ENCODE measurements around the gene DAND5. TPM values are rescaled to one million over a fixed set of nuclear protein-coding genes. Genes with fewer than 3 reads are reported as not detected.
A peak's percentile ranks its signal among the peaks of the same experiment; 100 is the strongest.

DAND5 gene
- total and polyA plus RNA-seq, 2 of the 13 experiments (the other 11 are each of a cell fraction or from before 2014, with no cell fraction given): 0.04 TPM; not detected in 1

DNA sequence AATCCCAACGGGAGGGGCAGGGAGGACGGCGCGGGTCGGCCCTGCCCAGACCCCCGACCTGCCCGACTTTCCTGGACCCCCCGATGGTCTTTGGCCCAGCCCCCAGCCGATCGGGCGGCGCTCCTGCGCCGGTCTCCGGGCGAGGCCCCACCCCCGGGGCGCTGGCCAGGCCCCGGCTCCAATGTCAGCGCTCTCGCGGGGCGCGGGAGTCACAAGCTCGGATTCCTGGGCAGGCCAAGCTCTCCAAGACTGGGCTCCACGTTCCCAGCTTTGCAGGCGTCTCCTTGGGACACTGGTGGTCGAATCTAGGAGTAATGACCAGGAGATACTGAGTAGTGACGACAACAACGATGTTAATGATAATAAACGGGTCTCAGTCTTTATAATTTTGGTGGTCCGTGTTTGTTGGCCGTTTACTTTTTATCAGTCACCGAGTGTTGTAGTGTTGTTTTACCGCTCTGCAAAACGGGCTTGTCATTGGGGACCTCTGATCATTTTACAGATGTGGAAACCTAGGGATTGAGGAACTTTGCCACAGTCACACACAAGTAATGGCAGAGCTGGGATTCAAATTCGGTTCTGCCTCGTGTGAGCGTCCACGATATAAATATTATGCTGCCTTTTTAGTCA is 23.2 kb upstream of the DAND5 start (continued):
- TF ChIP-seq HDAC6 (IDR thresholded peaks at IDR 0.05; ENCODE audit: low read depth, low read length) (no peak), FOXA3 (CRISPR knock-in tag; IDR thresholded peaks at IDR 0.05) (0 out of 2 replicates have a peak, but pooled peaks have one; percentile 6), XRCC5 (optimal IDR thresholded peaks at IDR 0.05; ENCODE audit: low read length) (no peak), PCBP1 (IDR thresholded peaks at IDR 0.05; ENCODE audit: borderline replicate concordance, low read depth, low read length) (no peak), ZNF441 (CRISPR knock-in tag; IDR thresholded peaks at IDR 0.05; ENCODE audit: borderline replicate concordance) (no peak), ZHX2 (IDR thresholded peaks at IDR 0.05; ENCODE audit: low read depth) (no peak), ZHX2 (CRISPR knock-in tag; IDR thresholded peaks at IDR 0.05; ENCODE audit: borderline replicate concordance) (no peak), ZIK1 (CRISPR knock-in tag; IDR thresholded peaks at IDR 0.05; ENCODE audit: borderline replicate concordance, low read depth) (no peak; the same call in 1 of the 2 replicates), RORA (CRISPR knock-in tag; IDR thresholded peaks at IDR 0.05) (peak; percentile 63; the same call in 1 of the 2 replicates), NFRKB (IDR thresholded peaks at IDR 0.05) (no peak), ZNF567 (CRISPR knock-in tag; IDR thresholded peaks at IDR 0.05; ENCODE audit: borderline replicate concordance) (no peak), ZFY (CRISPR knock-in tag; IDR thresholded peaks at IDR 0.05) (peak; percentile 45), HOXA9 (CRISPR knock-in tag; IDR thresholded peaks at IDR 0.05; ENCODE audit: borderline replicate concordance) (no peak), CREB1 (IDR thresholded peaks at IDR 0.05) (peak; percentile 64), CREB1 (CRISPR knock-in tag; IDR thresholded peaks at IDR 0.05) (no peak), ZNF850 (CRISPR knock-in tag; conservative IDR thresholded peaks at IDR 0.05) (0 out of 2 replicates have a peak, but pooled peaks have one; percentile 5), EED (CRISPR knock-in tag; IDR thresholded peaks at IDR 0.05) (no peak), MED8 (CRISPR knock-in tag; IDR thresholded peaks at IDR 0.05; ENCODE audit: insufficient replicate concordance) (peak; percentile 6), ZNF552 (CRISPR knock-in tag; IDR thresholded peaks at IDR 0.05; ENCODE audit: borderline replicate concordance) (no peak), KAT7 (CRISPR knock-in tag; IDR thresholded peaks at IDR 0.05; ENCODE audit: borderline replicate concordance) (0 out of 2 replicates have a peak, but pooled peaks have one; percentile 10), ZFP62 (CRISPR knock-in tag; IDR thresholded peaks at IDR 0.05) (no peak), MYNN (CRISPR knock-in tag; IDR thresholded peaks at IDR 0.05; ENCODE audit: low read depth) (no peak), ZNF136 (CRISPR knock-in tag; IDR thresholded peaks at IDR 0.05; ENCODE audit: low read depth) (0 out of 2 replicates have a peak, but pooled peaks have one; percentile 30), ZBTB44 (CRISPR knock-in tag; IDR thresholded peaks at IDR 0.05) (no peak), ARNTL (CRISPR knock-in tag; IDR thresholded peaks at IDR 0.05) (no peak), ZNF7 (CRISPR knock-in tag; IDR thresholded peaks at IDR 0.05) (no peak)

Data from HepG2 (cell line).